ENCODE measurements around the gene OMP. TPM values are rescaled to one million over a fixed set of nuclear protein-coding genes. Genes with fewer than 3 reads are reported as not detected.

OMP gene
- total RNA-seq, 1 donor, result not detected

DNA sequence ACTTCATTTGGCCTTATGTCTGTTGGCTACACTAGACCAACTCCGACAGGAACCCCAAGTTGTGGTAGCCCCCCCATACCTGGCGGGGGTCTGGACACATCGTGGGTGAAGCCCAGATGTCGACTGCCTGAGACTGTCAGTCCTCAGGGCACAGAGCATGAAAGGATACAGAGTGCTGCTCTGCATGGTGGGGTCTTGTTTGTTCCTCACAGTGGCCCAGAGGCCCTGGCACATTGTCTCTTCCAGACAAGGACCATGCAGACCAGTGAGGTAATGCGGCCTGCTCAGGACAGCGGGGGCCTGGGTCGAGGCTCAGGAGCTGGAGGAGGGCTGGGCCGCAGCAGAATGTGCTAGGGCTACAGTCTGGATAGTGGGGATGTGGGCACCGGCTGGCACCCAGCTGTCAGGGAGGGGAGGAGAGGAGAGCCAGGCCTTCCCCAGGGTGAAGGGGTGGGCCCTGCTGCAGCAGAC lies 21.2 kb upstream of the OMP start:
- Histone ChIP-seq H3K36me3 (ENCODE audit: insufficient read depth, low read length) (no peaks in the 10 kb centered on the region), H3K9me3 (ENCODE audit: low read depth, low read length) (no peaks in the 10 kb centered on the region), H4K20me1 (ENCODE audit: insufficient read depth, low read length) (no peaks in the 10 kb centered on the region), H3K4me1 (ENCODE audit: insufficient read depth, low read length) (peaks cover 23% of the 10 kb centered on the region), H3K27me3 (ENCODE audit: insufficient read depth, low read length) (no peaks in the 10 kb centered on the region), H3K4me2 (ENCODE audit: insufficient read depth, low read length) (no peak overlapping the region), H3K79me2 (ENCODE audit: insufficient read depth, low read length) (peaks cover 53% of the 10 kb centered on the region), H3K4me3 (ENCODE audit: insufficient read depth, low read length) (no peak overlapping the region), H2AFZ (ENCODE audit: low read length) (no peak overlapping the region), H3K27ac (ENCODE audit: low read depth, low read length) (no peak overlapping the region)
- TF ChIP-seq, protein P1, sequence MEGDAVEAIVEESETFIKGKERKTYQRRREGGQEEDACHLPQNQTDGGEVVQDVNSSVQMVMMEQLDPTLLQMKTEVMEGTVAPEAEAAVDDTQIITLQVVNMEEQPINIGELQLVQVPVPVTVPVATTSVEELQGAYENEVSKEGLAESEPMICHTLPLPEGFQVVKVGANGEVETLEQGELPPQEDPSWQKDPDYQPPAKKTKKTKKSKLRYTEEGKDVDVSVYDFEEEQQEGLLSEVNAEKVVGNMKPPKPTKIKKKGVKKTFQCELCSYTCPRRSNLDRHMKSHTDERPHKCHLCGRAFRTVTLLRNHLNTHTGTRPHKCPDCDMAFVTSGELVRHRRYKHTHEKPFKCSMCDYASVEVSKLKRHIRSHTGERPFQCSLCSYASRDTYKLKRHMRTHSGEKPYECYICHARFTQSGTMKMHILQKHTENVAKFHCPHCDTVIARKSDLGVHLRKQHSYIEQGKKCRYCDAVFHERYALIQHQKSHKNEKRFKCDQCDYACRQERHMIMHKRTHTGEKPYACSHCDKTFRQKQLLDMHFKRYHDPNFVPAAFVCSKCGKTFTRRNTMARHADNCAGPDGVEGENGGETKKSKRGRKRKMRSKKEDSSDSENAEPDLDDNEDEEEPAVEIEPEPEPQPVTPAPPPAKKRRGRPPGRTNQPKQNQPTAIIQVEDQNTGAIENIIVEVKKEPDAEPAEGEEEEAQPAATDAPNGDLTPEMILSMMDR (IDR thresholded peaks at IDR 0.05; ENCODE audit: extremely low read depth, low read depth, low read length), result no peak
- DNase-seq (ENCODE audit: insufficient read length, low spot score, missing footprints), result peak; percentile 65

DNA sequence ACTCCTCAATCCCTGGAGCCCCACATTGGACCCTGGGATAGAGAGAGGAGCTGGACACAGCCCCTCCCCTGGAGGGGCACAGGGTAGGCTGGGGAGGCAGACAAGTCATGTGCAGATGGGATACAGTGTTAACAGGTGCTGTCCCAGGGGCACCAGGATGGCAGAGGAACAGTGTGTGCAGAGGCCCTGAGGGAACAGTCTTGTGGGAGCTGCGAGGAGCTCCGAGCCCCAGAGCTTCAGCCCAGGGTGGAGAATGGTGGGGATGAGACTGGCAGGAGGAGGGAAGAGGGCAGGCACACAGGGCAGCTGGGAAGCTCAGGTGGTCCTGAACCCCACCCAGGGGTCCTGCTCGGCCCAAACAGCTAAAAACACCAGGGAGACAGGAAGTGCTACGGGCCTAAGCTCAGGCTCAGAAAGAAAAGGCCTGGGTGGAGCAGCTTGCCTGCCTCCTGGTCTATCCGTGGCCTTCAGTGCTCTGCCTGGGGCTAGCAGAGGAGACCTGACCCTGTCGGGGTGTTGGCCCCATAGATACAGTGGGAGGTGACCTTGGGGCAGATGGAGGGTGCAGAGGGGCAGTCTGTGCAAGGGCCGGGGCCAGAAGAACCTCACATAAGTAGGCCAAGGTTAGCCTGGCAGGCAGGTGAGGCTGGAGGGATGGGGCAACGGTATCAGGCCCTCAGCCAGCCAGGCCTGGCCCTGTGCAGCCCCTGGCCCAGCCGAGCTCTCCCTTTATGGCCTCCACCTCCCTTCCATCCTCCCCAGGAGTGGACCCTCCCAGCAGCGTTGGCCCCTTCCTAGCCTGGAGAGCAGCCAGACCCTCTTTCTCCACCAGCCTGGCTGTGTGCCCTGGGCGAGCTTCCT lies 20.4 kb upstream of the OMP start:
- TF ChIP-seq, protein P1 (IDR thresholded peaks at IDR 0.05; ENCODE audit: extremely low read depth, low read depth, low read length), result no peak
- H3K9me3 ChIP-seq (ENCODE audit: low read depth, low read length), result no peaks in the 10 kb centered on the region
- peak overlapping the region; percentile 54 for H3K27ac ChIP-seq (ENCODE audit: low read depth, low read length)
- peaks cover 23% of the 10 kb centered on the region for H3K4me1 ChIP-seq (ENCODE audit: insufficient read depth, low read length)
- H3K79me2 ChIP-seq (ENCODE audit: insufficient read depth, low read length), result peaks cover 51% of the 10 kb centered on the region
- peak overlapping the region; percentile 76 for H2AFZ ChIP-seq (ENCODE audit: low read length)
- no peaks in the 10 kb centered on the region for H3K27me3 ChIP-seq (ENCODE audit: insufficient read depth, low read length)
- DNase-seq (ENCODE audit: insufficient read length, low spot score, missing footprints), result peak; percentile 60
- H3K36me3 ChIP-seq (ENCODE audit: insufficient read depth, low read length), result no peaks in the 10 kb centered on the region
- no peaks in the 10 kb centered on the region for H4K20me1 ChIP-seq (ENCODE audit: insufficient read depth, low read length)
- H3K4me3 ChIP-seq (ENCODE audit: insufficient read depth, low read length), result no peak overlapping the region
- no peak overlapping the region for H3K4me2 ChIP-seq (ENCODE audit: insufficient read depth, low read length)

DNA sequence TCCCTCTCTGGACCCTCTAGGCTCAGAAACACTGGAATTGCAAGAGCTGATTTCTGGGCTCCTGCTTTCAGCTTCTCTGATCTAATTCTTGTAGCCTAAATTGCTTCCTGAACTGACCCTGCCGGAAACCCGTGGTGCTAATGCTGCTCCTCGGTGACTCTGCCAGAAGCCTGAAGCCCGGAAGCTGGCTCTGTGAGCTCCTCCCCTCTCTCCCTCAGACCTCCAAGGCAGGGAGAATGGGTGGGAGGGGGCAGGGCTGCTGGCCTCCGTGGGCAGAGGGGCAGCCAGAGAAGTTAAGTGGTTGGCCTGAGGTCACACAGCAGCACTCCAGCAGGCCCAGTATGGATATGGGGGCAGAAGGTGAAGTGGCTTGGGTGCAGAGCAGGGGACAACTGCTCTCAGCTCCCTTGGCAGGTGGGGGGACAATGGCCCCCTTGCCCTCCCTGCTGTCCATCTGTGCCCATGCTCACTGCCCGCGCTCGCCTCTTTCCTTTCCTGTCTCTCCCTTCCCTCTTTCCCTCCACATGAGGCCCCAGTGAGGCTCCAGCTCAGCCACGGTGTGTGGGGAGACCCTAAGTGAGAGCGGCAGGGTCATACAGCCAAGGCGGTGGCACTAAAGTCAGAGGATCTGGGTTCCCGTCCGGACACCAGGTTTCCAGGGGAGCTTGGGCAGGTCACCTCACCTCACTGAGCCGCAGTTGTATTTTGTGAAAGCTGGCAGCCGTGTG lies 19.6 kb upstream of the OMP start:
- Histone ChIP-seq H4K20me1 (ENCODE audit: insufficient read depth, low read length) (no peaks in the 10 kb centered on the region), H3K27ac (ENCODE audit: low read depth, low read length) (peak overlapping the region; percentile 54), H2AFZ (ENCODE audit: low read length) (peak overlapping the region; percentile 76), H3K27me3 (ENCODE audit: insufficient read depth, low read length) (no peaks in the 10 kb centered on the region), H3K36me3 (ENCODE audit: insufficient read depth, low read length) (no peaks in the 10 kb centered on the region), H3K9me3 (ENCODE audit: low read depth, low read length) (no peaks in the 10 kb centered on the region), H3K79me2 (ENCODE audit: insufficient read depth, low read length) (peaks cover 47% of the 10 kb centered on the region), H3K4me2 (ENCODE audit: insufficient read depth, low read length) (no peak overlapping the region), H3K4me3 (ENCODE audit: insufficient read depth, low read length) (no peak overlapping the region), H3K4me1 (ENCODE audit: insufficient read depth, low read length) (peaks cover 23% of the 10 kb centered on the region)
- TF ChIP-seq, protein P1 (IDR thresholded peaks at IDR 0.05; ENCODE audit: extremely low read depth, low read depth, low read length), result no peak
- DNase-seq (ENCODE audit: insufficient read length, low spot score, missing footprints), result peak; percentile 95

Measured in osteoblast (primary cell).